OCI-LY7 (cell line): ENCODE measurements around the gene TNNI3K.

Experiments
- EZH2phosphoT487 ChIP-seq: fragments of 200-600 bp; sonication (generic); IDR thresholded peaks from 2 replicates; pipeline ENCODE4 v1.6.1; 2018; ENCODE audit warnings: low read depth, borderline replicate concordance, mild to moderate bottlenecking, mixed run types, antibody characterized with exemption, low read length, moderate library complexity, mixed read lengths
- TF ChIP-seq, protein P1 (sequence below): fragments of 200-600 bp; sonication (generic); conservative IDR thresholded peaks from 2 replicates; pipeline ENCODE4 v1.5.1; 2014; ENCODE audit warnings: mild to moderate bottlenecking, antibody characterized with exemption, low read length, moderate library complexity, mixed read lengths

DNA sequence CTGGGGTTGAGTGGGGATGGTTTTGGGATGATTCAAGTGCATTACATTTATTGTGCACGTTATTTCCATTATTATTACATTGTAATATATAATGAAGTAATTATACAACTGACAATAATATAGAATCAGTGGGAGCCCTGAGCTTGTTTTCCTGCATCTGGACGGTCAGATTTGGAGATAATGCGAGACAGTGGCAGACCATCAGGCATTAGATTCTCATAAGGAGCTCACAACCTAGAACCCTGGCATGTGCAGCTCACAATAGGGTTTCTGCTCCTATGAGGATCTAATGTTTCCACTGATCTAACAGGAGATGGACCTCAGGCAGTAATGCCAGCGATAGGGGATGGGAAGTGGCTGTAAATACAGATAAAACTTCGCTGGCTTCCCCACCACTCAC lies 355.1 kb downstream of the TNNI3K start:
- TF ChIP-seq, protein P1, sequence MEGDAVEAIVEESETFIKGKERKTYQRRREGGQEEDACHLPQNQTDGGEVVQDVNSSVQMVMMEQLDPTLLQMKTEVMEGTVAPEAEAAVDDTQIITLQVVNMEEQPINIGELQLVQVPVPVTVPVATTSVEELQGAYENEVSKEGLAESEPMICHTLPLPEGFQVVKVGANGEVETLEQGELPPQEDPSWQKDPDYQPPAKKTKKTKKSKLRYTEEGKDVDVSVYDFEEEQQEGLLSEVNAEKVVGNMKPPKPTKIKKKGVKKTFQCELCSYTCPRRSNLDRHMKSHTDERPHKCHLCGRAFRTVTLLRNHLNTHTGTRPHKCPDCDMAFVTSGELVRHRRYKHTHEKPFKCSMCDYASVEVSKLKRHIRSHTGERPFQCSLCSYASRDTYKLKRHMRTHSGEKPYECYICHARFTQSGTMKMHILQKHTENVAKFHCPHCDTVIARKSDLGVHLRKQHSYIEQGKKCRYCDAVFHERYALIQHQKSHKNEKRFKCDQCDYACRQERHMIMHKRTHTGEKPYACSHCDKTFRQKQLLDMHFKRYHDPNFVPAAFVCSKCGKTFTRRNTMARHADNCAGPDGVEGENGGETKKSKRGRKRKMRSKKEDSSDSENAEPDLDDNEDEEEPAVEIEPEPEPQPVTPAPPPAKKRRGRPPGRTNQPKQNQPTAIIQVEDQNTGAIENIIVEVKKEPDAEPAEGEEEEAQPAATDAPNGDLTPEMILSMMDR = no peak
- TF ChIP-seq EZH2phosphoT487 = no peak
